Measurements from ENCODE around the gene THSD8.
"Not testable (repeated sequence)": the region's sequence is repeated elsewhere in the genome, so short reads cannot be mapped to it uniquely, and the experiment has no call there.

THSD8 gene

GRCh38 chr19:12842511-12842910 is 40.6 kb downstream of the THSD8 start:
- TF ChIP-seq CTCF (conservative IDR thresholded peaks at IDR 0.05; ENCODE audit: control insufficient read depth, insufficient read depth, low read depth, low read length): no peak
- no peak overlapping the region for H3K4me3 ChIP-seq (ENCODE audit: control insufficient read depth, low read depth, low read length)
- DNase-seq (ENCODE audit: low read depth): no peak

GRCh38 chr19:12843328-12843727 is 41.5 kb downstream of the THSD8 start:
- no peak overlapping the region for H3K4me3 ChIP-seq (ENCODE audit: control insufficient read depth, low read depth, low read length)
- TF ChIP-seq CTCF (conservative IDR thresholded peaks at IDR 0.05; ENCODE audit: control insufficient read depth, insufficient read depth, low read depth, low read length): no peak
- DNase-seq (ENCODE audit: low read depth): no peak

GRCh38 chr19:12843999-12844732 is 42.3 kb downstream of the THSD8 start:
- no peak for DNase-seq (ENCODE audit: low read depth)
- H3K4me3 ChIP-seq (ENCODE audit: control insufficient read depth, low read depth, low read length): no peak overlapping the region
- no peak for TF ChIP-seq CTCF (conservative IDR thresholded peaks at IDR 0.05; ENCODE audit: control insufficient read depth, insufficient read depth, low read depth, low read length)

GRCh38 chr19:12846613-12847012 is 44.7 kb downstream of the THSD8 start:
- not testable (repeated sequence) for H3K4me3 ChIP-seq (ENCODE audit: control insufficient read depth, low read depth, low read length); DNase-seq (ENCODE audit: low read depth)

- peak; percentile 50 for TF ChIP-seq CTCF (conservative IDR thresholded peaks at IDR 0.05; ENCODE audit: control insufficient read depth, insufficient read depth, low read depth, low read length)
- no peak overlapping the region for H3K4me3 ChIP-seq (ENCODE audit: control insufficient read depth, low read depth, low read length)
- peak; percentile 82 for DNase-seq (ENCODE audit: low read depth)
These were observed 45.6 kb downstream of the THSD8 start for GRCh38 chr19:12847159-12848139.
